Bronchial epithelial cell (primary cell): Measurements from ENCODE around the gene INTS2. TPM values are rescaled to one million over a fixed set of nuclear protein-coding genes. Genes with fewer than 3 reads are reported as not detected.

ENCODE experiments used
- DNase-seq: peaks from one replicate; pipeline ENCODE4 v3.0.0-alpha.2; 2010; ENCODE audit warnings: low read depth
- FAIRE-seq: peaks from 2 replicates; lab custom pipeline; 2011; peaks lifted over from hg19 to GRCh38; lab: Jason Lieb, UNC
- H3K27me3 ChIP-seq: 2 replicates; pipeline ENCODE4 v1.5.1; 2011; ENCODE audit warnings: low read length; ENCODE audit not compliant: control insufficient read depth, insufficient read depth
- H3K36me3 ChIP-seq: 2 replicates; pipeline ENCODE4 v1.5.1; 2011; ENCODE audit warnings: low read length; ENCODE audit not compliant: control insufficient read depth, insufficient read depth
- H3K4me3 ChIP-seq: 2 replicates; pipeline ENCODE4 v1.5.1; 2011; ENCODE audit warnings: mild to moderate bottlenecking, low read depth, low read length, control low read depth
- total RNA-seq: library from RNA; depleted of rRNA; stranded (reverse); fragments of >200 nt; gene quantifications from 2 replicates; pipeline ENCODE4 v1.2.1, GENCODE V29; 2014
- TF ChIP-seq, protein P1 (sequence below): IDR thresholded peaks from 2 replicates; pipeline ENCODE4 v1.5.1; 2011; ENCODE audit warnings: mild to moderate bottlenecking, moderate library complexity, low read length, control low read depth, inconsistent platforms; ENCODE audit not compliant: insufficient read depth, severe bottlenecking

INTS2 gene
- total RNA-seq, 1 donor from 2014 or later = 17.1 TPM

DNA sequence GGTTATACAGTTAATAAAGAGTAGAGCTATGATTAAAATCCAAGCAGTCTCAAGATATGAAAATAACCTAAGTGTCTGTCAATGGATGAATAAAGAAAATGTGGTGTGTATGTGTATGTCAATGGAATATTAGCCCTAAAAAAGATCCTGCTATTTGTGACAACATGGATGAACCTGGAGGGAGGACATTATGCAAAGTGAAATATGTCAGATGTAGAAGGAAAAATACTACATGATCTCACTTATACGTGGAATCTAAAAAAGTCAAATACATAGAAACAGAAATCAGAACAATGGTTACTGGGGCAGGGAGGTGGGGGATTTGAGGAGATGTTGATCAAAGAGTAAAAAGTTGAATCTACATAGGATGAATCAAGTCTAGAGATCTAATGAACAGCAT lies 84.9 kb downstream of the INTS2 start:
- H3K36me3 ChIP-seq = no peaks in the 10 kb centered on the region
- no peak overlapping the region for H3K4me3 ChIP-seq
- H3K27me3 ChIP-seq = no peaks in the 10 kb centered on the region
- no peak for DNase-seq
- TF ChIP-seq, protein P1, sequence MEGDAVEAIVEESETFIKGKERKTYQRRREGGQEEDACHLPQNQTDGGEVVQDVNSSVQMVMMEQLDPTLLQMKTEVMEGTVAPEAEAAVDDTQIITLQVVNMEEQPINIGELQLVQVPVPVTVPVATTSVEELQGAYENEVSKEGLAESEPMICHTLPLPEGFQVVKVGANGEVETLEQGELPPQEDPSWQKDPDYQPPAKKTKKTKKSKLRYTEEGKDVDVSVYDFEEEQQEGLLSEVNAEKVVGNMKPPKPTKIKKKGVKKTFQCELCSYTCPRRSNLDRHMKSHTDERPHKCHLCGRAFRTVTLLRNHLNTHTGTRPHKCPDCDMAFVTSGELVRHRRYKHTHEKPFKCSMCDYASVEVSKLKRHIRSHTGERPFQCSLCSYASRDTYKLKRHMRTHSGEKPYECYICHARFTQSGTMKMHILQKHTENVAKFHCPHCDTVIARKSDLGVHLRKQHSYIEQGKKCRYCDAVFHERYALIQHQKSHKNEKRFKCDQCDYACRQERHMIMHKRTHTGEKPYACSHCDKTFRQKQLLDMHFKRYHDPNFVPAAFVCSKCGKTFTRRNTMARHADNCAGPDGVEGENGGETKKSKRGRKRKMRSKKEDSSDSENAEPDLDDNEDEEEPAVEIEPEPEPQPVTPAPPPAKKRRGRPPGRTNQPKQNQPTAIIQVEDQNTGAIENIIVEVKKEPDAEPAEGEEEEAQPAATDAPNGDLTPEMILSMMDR = no peak
- FAIRE-seq = no peak

DNA sequence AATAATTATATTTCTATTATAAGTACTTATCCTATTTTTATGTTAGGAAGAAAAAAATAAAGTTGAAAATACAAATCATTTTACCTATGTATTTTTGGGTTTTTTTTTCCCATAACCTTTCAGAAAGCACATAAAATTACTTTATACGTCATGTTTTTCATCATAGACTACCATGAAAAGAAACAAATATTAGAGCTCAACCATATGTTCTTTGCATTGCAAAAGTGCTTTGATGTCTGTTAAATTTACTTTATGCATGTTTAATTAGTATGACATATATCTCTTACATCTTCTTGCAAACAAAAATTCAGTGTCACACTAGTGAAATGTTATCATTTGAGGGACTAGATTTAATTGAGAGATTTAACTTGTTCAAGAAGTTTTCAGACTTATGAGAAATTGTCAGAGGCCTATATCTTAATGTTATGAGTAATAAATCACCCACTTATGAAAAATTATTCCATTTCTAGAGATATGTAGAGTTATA lies 88.4 kb downstream of the INTS2 start:
- Histone ChIP-seq H3K27me3 (no peaks in the 10 kb centered on the region), H3K4me3 (no peak overlapping the region), H3K36me3 (no peaks in the 10 kb centered on the region)
- no peak for DNase-seq
- FAIRE-seq = no peak
- TF ChIP-seq, protein P1 = no peak

DNA sequence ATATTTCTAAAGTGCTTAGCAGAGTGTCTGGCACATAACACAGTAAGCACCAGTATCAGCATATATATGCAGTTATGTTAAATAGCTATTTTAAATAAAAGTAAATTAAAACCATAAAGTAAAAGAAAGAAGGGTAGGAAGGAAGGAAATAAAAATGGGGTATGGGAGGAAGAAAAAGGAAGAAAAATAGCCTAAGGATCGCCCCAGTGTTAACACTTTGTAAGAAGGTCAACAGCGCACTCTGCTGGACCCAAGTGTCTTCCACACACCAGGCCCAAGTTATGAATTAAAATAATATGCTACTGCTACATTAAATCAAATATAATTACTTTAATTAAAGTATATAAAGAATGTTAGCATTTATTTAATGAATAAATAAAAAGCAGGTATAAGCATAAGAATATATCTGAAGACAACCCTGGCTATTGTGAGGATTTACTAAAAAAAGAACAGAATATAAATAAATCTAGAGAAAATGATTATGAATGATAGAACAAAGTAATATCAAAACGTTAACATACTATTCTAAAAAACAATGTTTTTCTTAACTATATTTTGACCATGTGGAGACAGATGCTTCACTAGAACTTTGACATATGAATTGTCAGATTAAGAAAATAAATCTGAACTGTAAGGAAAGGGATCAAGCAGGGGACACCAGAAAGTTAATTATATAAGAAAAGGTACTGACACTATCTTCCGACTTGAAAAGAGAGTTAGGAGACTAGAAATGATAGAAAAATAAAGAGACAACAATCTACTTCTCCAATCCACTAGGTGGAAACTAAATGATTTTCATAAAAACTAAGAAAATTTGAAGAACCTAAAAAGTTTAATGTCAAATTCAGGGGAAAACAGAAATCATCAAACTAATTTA lies 90.4 kb downstream of the INTS2 start:
- no peaks in the 10 kb centered on the region for H3K36me3 ChIP-seq
- no peak for FAIRE-seq

DNA sequence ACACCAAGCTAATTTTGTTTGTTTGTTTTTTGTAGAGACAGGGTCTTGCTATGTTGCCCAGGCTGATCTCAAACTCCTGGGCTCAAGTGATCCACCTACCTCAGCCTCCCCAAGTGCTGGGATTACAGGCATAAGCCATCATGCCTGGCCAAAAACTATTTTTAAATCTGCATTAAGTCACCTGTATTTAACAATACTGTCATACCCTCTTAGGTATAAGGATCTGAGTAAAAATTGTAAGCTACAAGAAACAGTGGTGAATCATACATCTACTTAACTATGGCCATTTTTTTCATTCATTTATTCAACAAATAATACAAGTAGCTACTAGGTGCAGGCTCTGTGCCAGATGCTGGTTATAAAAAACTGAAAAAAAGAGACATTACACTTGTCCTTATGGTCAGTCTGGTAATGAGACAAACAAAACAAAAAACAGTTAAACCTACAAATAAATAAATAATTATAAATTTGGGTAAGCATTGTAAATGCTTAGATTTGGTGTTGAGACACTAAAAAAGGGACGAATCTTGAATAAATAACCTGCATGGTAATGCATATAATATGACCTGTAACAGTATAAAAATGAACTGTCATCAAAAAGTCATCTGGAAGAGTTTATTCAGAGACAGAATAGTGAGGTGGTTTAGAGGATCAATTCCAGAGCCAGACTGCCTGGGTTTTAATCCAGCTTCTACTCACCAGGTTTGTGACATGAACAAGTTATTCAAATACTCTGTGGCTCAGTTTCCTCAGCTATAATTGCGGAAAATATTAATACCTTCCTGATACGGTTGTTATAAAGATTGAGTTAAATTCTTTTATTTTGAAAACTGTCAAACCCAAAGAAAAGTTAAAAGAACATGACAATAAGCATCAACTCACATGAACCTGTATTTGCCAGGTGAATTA lies 91.3 kb downstream of the INTS2 start:
- FAIRE-seq = no peak
- H3K4me3 ChIP-seq = no peak overlapping the region
- H3K36me3 ChIP-seq = no peaks in the 10 kb centered on the region
- TF ChIP-seq, protein P1 = no peak
- no peaks in the 10 kb centered on the region for H3K27me3 ChIP-seq
- peak; percentile 18 for DNase-seq

More for the DNA sequence above, 90.4 kb downstream of the INTS2 start:
- H3K27me3 ChIP-seq = no peaks in the 10 kb centered on the region
- TF ChIP-seq, protein P1 = peak; percentile 63
- no peak overlapping the region for H3K4me3 ChIP-seq
- peak; percentile 52 for DNase-seq

DNA sequence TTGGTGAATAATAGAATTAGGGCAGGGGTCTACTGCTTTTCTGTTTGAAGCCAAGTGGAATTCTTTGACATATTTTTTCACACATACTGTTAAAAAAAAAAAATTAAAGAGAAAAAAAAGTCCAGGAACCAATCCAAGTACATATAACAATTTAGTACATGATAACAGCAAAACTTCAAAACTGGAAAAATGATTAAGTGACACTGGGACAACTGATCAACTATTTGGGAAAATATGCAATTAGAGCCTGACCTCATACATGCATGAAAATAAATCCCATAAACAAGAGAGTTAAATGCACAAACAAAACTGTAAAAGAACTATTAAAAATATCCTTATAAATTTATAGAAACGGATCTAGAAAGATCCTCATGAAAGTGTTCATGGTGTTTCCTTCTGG lies 92.2 kb downstream of the INTS2 start:
- Histone ChIP-seq H3K36me3 (no peaks in the 10 kb centered on the region), H3K4me3 (no peak overlapping the region), H3K27me3 (no peaks in the 10 kb centered on the region)
- no peak for DNase-seq
- TF ChIP-seq, protein P1 = no peak
- FAIRE-seq = no peak
